ENCODE data around the gene CTAG2.
"Not testable (repeated sequence)": the region's sequence is repeated elsewhere in the genome, so short reads cannot be mapped to it uniquely, and the experiment has no call there.

The CTAG2 gene

GRCh38 chrX:154653413-154653812 is at the start of gene CTAG2:
TSS of gene CTAG2 (minus strand) at chrX:154653579. CDS start at chrX:154653515, 64 bp downstream.
- not testable (repeated sequence) for DNase-seq

GRCh38 chrX:154698630-154699248 is 45.4 kb upstream of the CTAG2 start:
- DNase-seq, result no peak

- no peak for DNase-seq
Observed at GRCh38 chrX:154696676-154697045, 43.3 kb upstream of the CTAG2 start.

GRCh38 chrX:154695911-154696675 is 42.7 kb upstream of the CTAG2 start:
- no peak for DNase-seq

GRCh38 chrX:154693394-154693793 is 40.0 kb upstream of the CTAG2 start:
- DNase-seq, result no peak

- DNase-seq, result not testable (repeated sequence)
Observed at GRCh38 chrX:154690438-154690837, 37.1 kb upstream of the CTAG2 start.

- not testable (repeated sequence) for DNase-seq
Observed at GRCh38 chrX:154672084-154672483, 18.7 kb upstream of the CTAG2 start.

- DNase-seq, result not testable (repeated sequence)
Observed at GRCh38 chrX:154670848-154671247, 17.5 kb upstream of the CTAG2 start.

- no peak for DNase-seq
Observed at GRCh38 chrX:154661899-154662298, 8.5 kb upstream of the CTAG2 start.

- no peak for DNase-seq
Observed at GRCh38 chrX:154661170-154661569, 7.8 kb upstream of the CTAG2 start.

- DNase-seq, result no peak
Observed at GRCh38 chrX:154660541-154660940, 7.2 kb upstream of the CTAG2 start.

GRCh38 chrX:154658957-154659356 is 5.6 kb upstream of the CTAG2 start:
- DNase-seq, result no peak

- DNase-seq, result no peak
Observed at GRCh38 chrX:154658187-154658586, 4.8 kb upstream of the CTAG2 start.

GRCh38 chrX:154657226-154657805 is 3.9 kb upstream of the CTAG2 start:
- no peak for DNase-seq

GRCh38 chrX:154655786-154656185 is 2.4 kb upstream of the CTAG2 start:
- no peak for DNase-seq

- no peak for DNase-seq
Observed at GRCh38 chrX:154655346-154655745, 2.0 kb upstream of the CTAG2 start.

GRCh38 chrX:154654925-154655324 is 1.5 kb upstream of the CTAG2 start:
- DNase-seq, result no peak

GRCh38 chrX:154654372-154654771 is 993 bp upstream of the CTAG2 start:
- DNase-seq, result no peak

- DNase-seq, result no peak
Observed at GRCh38 chrX:154653048-154653401, 354 bp downstream of the CTAG2 start.

- no peak for DNase-seq
Observed at GRCh38 chrX:154652311-154653047, 900 bp downstream of the CTAG2 start.

GRCh38 chrX:154650221-154650510 is 3.2 kb downstream of the CTAG2 start:
- no peak for DNase-seq

- no peak for DNase-seq
Observed at GRCh38 chrX:154649503-154650220, 3.7 kb downstream of the CTAG2 start.

- no peak for DNase-seq
Observed at GRCh38 chrX:154648931-154649330, 4.4 kb downstream of the CTAG2 start.

All from activated CD4-positive, CD25-positive, alpha-beta regulatory T cell treated with anti-CD3 and anti-CD28 coated beads, Interleukin-2, amount 50 U/mL, for 72 hours (primary cell).